Esophagus squamous epithelium (tissue), 5 donors: ENCODE data around the gene HDGFL2. TPM values are rescaled to one million over a fixed set of nuclear protein-coding genes. Genes with fewer than 3 reads are reported as not detected.

Experiments
- DNase-seq: peaks from one replicate; lab custom pipeline; 2025; lab: John Stamatoyannopoulos, UW
- H3K27ac ChIP-seq, 4 donors: fragments of 200-600 bp; sonication (generic); one replicate each; pipeline ENCODE4 v1.5.1; 2016 to 2019; ENCODE audit warnings: mild to moderate bottlenecking in 1 of 4
- H3K27me3 ChIP-seq, 4 donors: fragments of 200-600 bp; sonication (generic); 1 replicate in 3 of 4; 2 replicates in 1 of 4; pipeline versions ENCODE4 v1.5.1 to v1.6.0; 2017 to 2021; ENCODE audit warnings: antibody characterized with exemption in 1 of 4
- H3K36me3 ChIP-seq, 3 donors: fragments of 200-600 bp; sonication (generic); one replicate each; pipeline ENCODE4 v1.5.1; 2016 to 2019
- H3K4me1 ChIP-seq, 3 donors: fragments of 200-600 bp; sonication (generic); one replicate each; pipeline ENCODE4 v1.5.1; 2017 to 2019
- H3K4me3 ChIP-seq, 4 donors: fragments of 200-600 bp; sonication (generic); 1 replicate in 3 of 4; 2 replicates in 1 of 4; pipeline ENCODE4 v1.5.1; 2016 to 2019; ENCODE audit warnings: mild to moderate bottlenecking in 2 of 4, moderate library complexity in 1 of 4
- H3K9me3 ChIP-seq, 3 donors: fragments of 200-600 bp; sonication (generic); one replicate each; pipeline ENCODE4 v1.5.1; 2016 to 2019
- CTCF ChIP-seq, 6 experiments: fragments of 450-650 bp in 4 of 6; fragments of 200-600 bp in 2 of 6; sonication (generic) in 2 of 6; IDR thresholded peaks; one replicate each; pipeline ENCODE4 v1.5.1; 2016 to 2019; ENCODE audit warnings: antibody characterized with exemption in 6 of 6, mild to moderate bottlenecking in 4 of 6, moderate library complexity in 4 of 6
- POLR2A ChIP-seq, 4 donors: fragments of 450-650 bp; IDR thresholded peaks; one replicate each; pipeline ENCODE4 v1.6.1; 2017; ENCODE audit warnings: antibody characterized with exemption in 4 of 4, mild to moderate bottlenecking in 4 of 4, moderate library complexity in 3 of 4
- WGBS, 2 donors: methylation state at CpG; one replicate each; pipeline ENCODE4 v1.1.5; 2018; 5-methylcytosine and 5-hydroxymethylcytosine counted together
- intact Hi-C: fragments of 100-400 bp; cut with DNase I; formaldehyde crosslinking; loops from one replicate; pipeline ENCODE4 v1.15.0; 2022
- total RNA-seq, 4 donors: library from RNA; depleted of rRNA; stranded (reverse); fragments of >200 nt; gene quantifications; one replicate each; pipeline ENCODE4 v1.1.0, GENCODE V29; 2016
- donor health status: DM: yes; HTN: yes; CAD: no.

The HDGFL2 gene
- 10 to 100 TPM; 18.4 to 28.8 (median 20.5) TPM for total RNA-seq

GRCh38 chr19:4472174-4472974, at the start of gene HDGFL2:
HDGFL2 (plus strand) TSS chr19:4472297; CDS start chr19:4472351, 54 bp downstream.
- 0% methylated on average over 2 of the region's 71 CpGs; no CpG with 5 or more reads in 1 of the 2 donors for WGBS, 2 donors
- intact Hi-C loops, result no loop called here

GRCh38 chr19:4423416-4424126, 48.5 kb upstream of the HDGFL2 start:
- DNase-seq, result no peak
- H3K27ac ChIP-seq, result no peak overlapping the region
- H3K36me3 ChIP-seq, result peaks cover 0 to 37% (median 0%) of the 10 kb centered on the region in 3 donors
- no peaks in the 10 kb centered on the region for H3K9me3 ChIP-seq
- peaks cover 0 to 12% (median 0%) of the 10 kb centered on the region in 3 donors for H3K4me1 ChIP-seq
- WGBS, 2 donors, result 84 to 85% methylated on average over 15 to 16 of the region's 16 CpGs
- H3K27me3 ChIP-seq, result no peaks in the 10 kb centered on the region
- TF ChIP-seq POLR2A (IDR thresholded peaks at IDR 0.05) (no peak), CTCF (IDR thresholded peaks at IDR 0.05) (no peak)
- intact Hi-C loops, result no loop called here
- H3K4me3 ChIP-seq, result no peak overlapping the region

More at GRCh38 chr19:4472174-4472974, at the start of gene HDGFL2:
- Histone ChIP-seq H3K4me3 (peak within 1 kb of the TSS; percentile 64 to 93 (median 89)), H3K4me1 (peaks cover 23 to 37% (median 25%) of the 10 kb centered on the region in 3 donors), H3K27me3 (no peaks in the 10 kb centered on the region), H3K36me3 (peaks cover 10 to 24% (median 15%) of the 10 kb centered on the region in 3 donors), H3K27ac (peak within 1 kb of the TSS; percentile 79 to 93 (median 92)), H3K9me3 (no peaks in the 10 kb centered on the region)
- TF ChIP-seq POLR2A (IDR thresholded peaks at IDR 0.05) (no peak), CTCF (IDR thresholded peaks at IDR 0.05) (no peak)
- DNase-seq, result no peak

- no peaks in the 10 kb centered on the region for H3K9me3 ChIP-seq
- no peak overlapping the region for H3K4me3 ChIP-seq
- no peak for DNase-seq
- H3K27ac ChIP-seq, result no peak overlapping the region
- 91 to 94% methylated on average over 6 of the region's 6 CpGs for WGBS, 2 donors
- peaks cover 0 to 5% (median 0%) of the 10 kb centered on the region in 3 donors for H3K4me1 ChIP-seq
- intact Hi-C loops, result no loop called here
- TF ChIP-seq CTCF (IDR thresholded peaks at IDR 0.05), result no peak
- TF ChIP-seq POLR2A (IDR thresholded peaks at IDR 0.05), result no peak
- H3K36me3 ChIP-seq, result peaks cover 0 to 57% (median 10%) of the 10 kb centered on the region in 3 donors
- no peaks in the 10 kb centered on the region for H3K27me3 ChIP-seq
Observed at GRCh38 chr19:4425537-4425936, 46.6 kb upstream of the HDGFL2 start.

- no peak for DNase-seq
- WGBS, 2 donors, result 88 to 91% methylated on average over 8 to 14 of the region's 20 CpGs
- H3K4me1 ChIP-seq, result no peaks in the 10 kb centered on the region
- no peak for TF ChIP-seq POLR2A (IDR thresholded peaks at IDR 0.05)
- no peak for TF ChIP-seq CTCF (IDR thresholded peaks at IDR 0.05)
- no peak overlapping the region for H3K27ac ChIP-seq
- peaks cover 6 to 71% (median 13%) of the 10 kb centered on the region in 3 donors for H3K36me3 ChIP-seq
- H3K9me3 ChIP-seq, result no peaks in the 10 kb centered on the region
- intact Hi-C loops, result no loop called here
- H3K4me3 ChIP-seq, result no peak overlapping the region
- H3K27me3 ChIP-seq, result no peaks in the 10 kb centered on the region
Observed at GRCh38 chr19:4428326-4428975, 43.6 kb upstream of the HDGFL2 start.
